HG03025 (cell line): ENCODE measurements around the gene CSNK1G1.
"Not testable (repeated sequence)": the region's sequence is repeated elsewhere in the genome, so short reads cannot be mapped to it uniquely, and the experiment has no call there.

ENCODE experiments used
- ATAC-seq: cut with Tn5 transposase; IDR thresholded peaks from one replicate; pipeline ENCODE4 v1.9.1; 2021; ENCODE audit warnings: mild to moderate bottlenecking, moderate library complexity; ENCODE audit not compliant: unreplicated experiment, low FRiP score

Gene CSNK1G1

DNA sequence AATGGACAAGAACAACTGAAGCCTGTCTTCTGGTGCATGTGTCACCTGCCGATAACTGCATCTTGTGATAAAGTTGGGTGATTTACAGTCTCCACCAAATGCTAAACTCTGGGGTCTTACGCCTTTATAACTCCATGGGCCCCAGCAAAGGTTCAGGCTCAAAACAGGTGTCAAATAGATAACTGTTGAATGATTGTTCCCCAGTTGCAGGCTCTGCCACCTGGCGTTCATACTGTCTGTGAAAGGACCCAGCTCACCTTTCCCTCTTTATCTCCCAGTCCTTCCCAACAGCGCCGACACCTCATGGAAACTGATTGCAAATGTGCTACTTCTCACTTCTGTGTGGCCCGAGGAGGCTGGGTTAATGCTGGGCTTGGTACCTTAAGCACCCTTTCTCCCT, 212.7 kb downstream of the CSNK1G1 start:
- ATAC-seq = no peak

DNA sequence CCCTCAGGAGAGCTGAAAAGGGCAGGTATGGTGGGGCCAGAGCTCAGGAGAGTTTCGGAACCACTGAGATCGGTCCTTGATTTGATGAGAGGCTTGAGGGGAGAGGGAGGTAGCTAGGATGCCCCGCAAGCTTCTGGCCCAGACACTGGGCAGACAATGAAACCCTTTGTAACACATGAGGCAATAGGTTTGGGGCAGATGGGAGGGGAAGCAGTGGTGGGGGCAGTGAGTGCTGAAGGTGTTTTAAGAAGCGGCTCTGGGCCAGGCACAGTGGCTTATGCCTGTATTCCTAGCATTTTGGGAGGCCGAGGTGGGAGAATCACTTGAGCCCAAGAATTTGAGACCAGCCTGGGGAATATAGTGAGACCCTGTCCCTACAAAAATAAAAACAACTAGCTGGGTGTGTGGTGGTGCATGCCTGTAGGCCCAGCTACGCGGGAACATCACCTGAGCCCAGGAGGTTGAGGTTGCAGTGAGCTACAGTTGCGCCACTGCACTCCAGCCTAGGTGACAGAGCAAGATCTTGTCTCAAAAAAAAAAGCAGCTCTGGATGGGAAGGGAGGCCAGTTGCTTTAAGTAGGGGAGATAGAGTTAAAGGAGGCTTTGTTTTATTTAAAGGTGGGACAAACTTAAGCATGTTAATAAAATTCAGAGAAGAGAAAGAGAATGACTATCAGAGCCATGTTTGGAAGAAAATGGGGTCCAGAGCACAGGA, 214.0 kb downstream of the CSNK1G1 start:
- no peak for ATAC-seq

DNA sequence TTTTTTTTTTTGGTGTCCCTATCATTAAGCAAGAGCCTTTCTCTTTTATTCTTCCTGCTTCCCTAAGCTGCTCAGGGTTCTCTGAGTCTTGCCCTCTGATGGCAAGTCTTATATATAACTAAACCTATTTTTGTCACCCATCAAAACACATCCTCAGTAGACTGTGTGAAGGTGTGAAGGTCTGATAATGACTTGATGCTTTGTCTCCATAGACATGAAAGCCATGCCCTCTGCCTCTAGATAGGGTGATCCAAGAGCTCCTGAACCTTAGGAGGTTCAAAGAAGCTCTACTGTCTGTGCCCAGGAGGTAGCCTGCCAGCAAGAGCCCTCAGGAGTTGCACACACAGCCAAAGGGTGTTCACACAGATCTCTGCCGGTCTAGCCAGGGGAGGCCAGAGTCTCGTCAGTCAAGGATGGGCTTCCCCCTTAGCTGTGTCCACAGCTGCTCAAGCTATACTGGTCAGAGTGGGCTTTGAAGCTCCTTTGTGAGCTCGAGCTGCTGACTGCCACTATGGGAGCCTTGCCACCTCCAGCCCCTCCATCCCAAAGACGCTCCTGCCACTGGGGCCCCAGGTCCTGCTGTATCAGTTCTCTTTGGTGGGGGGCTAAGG, 217.5 kb downstream of the CSNK1G1 start:
- no peak for ATAC-seq

DNA sequence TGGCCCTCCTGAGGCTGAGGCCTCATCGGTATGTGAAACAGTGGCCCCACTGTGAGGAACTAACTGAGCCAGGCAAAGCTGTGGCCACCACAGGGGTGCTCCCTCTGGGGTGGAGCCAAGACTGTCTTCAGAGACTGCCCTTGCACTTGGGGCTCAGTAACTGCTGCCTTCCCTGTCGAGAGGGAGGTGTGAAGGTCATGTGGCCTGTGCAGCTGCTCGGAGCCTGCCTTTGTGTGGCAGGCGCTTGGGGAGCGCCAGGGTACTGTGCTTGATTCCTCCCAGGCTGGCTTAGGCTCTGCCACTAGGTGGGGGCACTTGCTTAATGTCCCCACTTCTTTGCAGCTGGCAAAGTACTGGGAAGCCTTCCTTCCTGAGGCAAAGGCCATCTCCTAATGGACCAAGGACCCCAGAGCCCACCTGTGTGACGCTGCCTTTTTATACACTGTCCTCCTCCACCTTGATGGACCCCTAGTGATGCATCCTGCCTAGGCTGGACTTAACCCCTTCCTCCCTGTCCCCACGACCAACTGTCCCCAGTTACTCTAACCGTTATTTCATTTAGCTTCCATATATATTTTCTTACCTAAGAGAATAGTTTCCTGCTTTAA, 218.6 kb downstream of the CSNK1G1 start:
- no peak for ATAC-seq

DNA sequence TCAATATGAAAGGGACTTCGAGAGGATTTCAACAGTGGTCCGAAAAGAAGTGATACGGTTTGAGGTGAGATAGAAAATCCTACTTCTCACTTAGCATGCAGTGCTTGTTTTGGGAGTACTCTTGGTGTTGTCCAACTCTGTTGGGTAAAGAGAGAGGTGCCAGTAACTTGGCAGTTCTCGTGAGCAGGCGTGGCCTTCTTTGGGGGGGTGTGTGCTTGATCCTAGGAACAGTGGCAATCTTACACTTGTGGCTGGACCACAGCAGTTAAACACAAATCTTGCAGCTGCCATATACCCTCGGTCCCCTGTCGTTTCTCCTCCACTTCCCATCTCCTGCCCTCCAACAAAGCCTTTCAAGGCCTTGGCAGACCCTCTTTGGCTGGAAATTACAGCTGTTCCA, 219.6 kb downstream of the CSNK1G1 start:
- no peak for ATAC-seq

DNA sequence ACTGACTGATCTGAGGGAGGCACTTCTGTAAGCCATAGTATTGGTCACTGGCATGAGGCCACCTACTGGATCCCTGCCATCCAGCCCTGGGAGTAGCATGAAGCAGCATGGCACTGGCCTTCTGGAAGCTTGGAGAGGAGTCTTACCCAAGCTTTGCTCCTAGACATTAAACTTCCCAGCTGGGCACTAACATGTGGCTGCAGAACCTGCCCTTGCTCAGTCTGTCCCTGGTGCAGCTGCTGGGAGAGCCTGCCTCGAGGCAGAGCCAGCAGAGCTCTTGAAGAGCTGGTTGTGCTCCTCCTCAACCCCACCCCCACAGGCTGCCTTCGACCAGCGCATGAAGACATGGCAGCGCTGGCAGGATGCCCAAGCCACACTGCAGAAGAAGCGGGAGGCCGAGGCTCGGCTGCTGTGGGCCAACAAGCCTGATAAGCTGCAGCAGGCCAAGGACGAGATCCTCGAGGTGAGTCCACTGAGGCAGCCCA, 221.6 kb downstream of the CSNK1G1 start:
- no peak for ATAC-seq

DNA sequence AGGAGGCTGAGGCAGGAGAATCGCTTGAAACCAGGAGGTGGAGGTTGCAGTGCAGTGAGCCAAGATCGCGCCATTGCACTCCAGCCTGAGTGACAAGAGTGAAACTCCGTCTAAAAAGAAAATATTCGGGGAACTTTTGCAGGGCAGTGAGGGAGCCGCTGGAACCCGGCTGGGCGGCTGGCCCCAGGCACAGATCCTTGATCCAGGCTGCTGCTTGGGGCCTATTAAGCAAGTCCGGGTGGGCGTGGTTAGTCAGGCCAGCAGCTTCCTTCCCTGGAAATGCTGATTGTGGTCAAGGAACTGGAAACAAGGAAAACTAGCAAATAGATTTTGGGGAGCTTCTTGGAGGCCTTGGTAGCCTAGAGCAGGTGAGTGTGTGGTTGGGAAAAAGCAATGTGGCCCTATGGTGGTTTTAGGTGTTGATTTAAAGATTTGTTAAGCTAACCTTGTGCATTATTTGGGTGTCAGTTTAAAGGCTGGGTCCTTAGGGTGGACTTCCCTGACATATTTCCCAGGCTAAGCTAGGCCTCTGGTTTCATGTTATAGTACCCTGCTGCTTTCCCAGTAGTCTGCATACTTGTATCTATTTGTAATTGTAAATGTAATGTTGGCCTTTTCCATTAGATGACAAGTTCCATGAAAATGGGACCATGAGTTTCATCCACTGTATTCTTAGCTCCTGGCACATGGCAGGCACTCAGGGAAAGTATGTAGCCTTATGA, 222.2 kb downstream of the CSNK1G1 start:
- ATAC-seq = no peak

DNA sequence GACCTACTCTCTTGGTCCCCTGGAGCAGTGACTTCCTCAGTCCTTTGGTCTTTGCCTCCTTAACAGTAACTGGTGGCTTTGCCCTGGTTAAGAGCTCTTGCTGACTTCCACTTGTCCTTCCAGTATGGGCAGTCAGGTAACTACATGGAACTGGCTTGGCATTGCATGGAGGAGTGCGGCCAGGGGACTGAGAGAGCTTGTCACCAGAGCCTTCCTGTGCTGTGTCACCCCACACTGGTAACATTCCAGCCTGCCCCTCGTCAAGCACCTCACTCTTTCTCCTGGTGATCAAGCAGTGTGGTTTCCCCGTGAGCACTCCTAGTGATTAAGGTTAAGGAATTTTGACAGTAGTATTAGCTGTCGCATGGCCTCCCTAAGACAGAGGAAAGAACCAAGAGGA, 223.8 kb downstream of the CSNK1G1 start:
- ATAC-seq = no peak

DNA sequence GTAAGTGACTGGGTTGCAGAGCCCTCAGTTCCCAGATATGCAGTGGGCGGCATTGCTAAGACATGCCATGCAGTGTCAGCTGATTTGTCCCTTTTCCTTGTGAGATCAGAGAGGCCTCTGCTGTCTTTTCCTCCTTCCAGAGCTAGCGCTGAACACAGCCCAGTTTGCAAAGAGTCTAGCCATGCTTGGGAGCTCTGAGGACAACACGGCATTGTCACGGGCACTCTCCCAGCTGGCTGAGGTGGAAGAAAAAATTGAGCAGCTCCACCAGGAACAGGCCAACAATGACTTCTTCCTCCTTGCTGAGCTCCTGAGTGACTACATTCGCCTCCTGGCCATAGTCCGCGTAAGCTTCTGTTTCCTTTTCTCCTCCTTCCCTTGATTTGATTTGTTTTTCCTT, 224.4 kb downstream of the CSNK1G1 start:
- ATAC-seq = no peak

DNA sequence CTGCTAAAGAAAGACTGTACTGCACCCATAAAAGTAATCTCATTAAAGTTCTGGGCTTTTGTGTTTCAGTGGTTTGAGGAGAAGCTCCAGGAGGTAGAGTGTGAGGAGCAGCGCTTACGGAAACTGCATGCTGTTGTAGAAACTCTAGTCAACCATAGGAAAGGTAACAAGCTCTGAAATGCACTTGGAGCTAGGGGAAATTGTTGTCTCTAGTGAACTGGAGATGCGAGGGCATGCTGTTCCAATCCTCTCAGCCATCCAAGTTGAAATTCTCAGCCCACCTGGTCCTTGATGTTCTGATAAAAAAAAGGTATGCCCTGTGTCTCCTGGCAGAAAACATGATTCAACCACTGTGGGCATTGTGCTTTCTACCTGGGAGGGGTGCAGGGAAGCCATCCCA, 225.8 kb downstream of the CSNK1G1 start:
- no peak for ATAC-seq

DNA sequence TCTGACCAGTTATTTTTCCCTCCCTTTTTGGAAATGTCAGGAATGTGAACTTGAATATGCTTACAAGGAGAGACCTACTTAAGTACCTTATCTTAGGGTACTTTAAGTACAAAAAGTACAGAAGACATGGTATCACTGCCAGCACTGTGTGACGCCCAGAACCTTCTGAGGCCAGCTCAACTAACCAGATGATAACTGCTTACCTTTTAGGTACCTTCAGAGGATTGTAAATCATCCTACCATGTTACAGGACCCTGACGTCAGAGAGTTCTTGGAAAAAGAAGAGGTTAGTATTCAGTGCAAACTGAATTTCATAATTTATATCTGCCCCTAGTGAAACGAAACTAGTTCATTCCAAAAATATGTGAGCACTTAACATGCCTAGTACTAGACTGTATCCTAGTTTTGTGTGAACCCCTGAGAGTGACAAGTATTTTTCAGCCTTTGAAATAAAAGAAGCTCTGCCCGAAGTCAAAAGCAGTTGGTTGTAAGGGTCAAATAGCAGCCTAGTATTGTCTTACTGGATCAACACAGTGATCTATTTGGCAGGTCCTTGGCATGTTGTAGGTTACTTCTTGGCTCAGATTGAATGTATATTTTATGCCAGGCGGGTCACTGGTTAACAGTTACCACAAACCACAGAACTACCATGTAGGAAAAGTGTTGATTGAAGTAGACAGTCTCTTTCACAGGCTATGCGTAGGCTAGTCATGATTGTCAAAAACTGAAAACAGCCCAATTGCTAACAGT, 228.3 kb downstream of the CSNK1G1 start:
- ATAC-seq = no peak

DNA sequence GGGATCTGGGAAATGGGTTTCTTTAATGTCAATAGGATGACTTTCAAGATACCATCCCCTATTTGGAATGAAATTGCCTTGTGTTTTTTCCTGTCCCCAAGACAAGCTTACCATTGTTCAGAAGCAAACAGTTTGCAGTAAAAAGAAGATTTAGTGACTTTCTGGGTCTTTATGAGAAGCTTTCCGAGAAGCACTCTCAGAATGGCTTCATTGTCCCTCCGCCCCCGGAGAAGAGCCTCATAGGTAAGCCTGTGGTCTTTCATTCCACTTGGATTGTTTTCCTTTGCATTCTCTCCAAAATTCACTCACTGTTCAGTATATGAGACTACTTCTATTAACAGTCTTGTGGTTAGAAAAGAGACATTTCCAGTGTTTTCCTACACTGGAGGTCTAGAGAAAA, 230.0 kb downstream of the CSNK1G1 start:
- no peak for ATAC-seq

DNA sequence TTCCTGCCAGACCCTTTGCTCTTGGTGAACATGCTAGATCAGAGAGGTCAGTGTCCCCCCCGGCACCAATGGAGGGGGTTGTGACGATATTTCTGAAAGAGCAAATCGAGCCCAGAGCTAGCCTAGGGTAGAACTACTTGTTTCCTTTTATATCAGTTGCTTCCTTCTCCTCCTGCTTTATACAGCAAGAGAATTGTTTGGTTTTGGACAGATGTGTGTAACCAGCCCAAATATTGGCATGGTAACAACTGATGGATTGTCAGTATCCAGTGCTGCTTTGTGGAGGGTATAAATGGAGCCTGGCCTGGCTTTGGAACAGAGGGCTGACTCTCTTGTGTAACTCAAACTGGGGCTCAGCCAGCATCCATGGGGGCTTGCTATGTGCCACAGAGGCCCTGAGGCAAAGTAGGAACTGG, 233.0 kb downstream of the CSNK1G1 start:
- ATAC-seq = no peak

DNA sequence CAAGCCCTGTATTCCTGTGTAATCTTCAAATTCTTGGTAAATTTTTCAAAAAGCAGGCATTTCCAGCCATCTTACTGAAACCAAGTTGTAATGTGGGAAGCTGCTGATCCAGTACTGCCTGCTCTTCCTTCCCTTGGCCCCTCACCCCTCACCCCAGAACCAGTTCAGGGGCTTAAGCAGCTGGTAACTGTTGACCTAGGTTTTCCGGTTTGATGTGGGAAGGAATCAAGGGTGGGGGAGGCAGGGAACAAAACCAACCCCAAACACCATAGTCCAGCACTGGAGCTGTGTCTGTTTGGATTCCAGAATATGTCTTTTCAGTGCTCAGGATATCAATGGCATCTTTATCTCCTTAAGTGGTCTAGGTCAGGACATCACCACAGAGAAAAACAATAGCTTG, 233.5 kb downstream of the CSNK1G1 start:
- ATAC-seq = no peak

DNA sequence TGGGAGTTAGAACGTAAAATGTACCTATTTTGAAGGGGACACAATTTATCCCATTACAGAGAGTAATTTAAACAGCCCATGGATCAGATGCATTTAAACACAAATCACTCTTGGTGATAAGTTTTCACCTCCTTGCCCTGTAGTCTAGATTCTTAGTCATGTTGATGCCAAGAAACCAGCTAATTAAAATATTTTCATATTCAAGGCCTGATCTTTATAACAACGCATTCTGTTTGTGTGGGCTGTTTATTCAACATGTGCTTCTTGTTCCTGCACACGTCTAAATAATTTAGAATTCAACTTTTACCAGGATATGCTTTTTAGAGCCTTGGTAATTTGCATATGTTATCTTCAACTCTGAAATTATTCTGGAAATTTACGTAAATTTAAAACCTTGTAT, 234.4 kb downstream of the CSNK1G1 start:
- no peak for ATAC-seq

DNA sequence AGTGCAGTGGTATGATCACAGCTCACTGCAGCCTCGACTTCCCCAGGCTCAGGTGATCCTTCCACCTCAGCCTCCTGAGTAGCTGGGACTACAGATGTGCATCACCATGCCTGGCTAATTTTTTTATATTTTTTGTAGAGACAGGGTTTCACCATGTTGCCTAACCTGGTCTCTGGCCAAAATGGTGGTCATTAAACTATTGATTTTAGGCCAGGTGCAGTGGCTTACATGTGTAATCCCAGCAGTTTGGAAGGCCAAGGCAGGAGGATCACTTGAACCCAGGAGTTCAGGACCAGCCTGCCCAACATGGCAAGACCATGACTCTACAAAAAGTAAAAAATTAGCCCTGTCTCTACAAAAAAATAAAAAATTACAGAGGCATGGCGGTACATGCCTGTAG, 235.7 kb downstream of the CSNK1G1 start:
- ATAC-seq = not testable (repeated sequence)

DNA sequence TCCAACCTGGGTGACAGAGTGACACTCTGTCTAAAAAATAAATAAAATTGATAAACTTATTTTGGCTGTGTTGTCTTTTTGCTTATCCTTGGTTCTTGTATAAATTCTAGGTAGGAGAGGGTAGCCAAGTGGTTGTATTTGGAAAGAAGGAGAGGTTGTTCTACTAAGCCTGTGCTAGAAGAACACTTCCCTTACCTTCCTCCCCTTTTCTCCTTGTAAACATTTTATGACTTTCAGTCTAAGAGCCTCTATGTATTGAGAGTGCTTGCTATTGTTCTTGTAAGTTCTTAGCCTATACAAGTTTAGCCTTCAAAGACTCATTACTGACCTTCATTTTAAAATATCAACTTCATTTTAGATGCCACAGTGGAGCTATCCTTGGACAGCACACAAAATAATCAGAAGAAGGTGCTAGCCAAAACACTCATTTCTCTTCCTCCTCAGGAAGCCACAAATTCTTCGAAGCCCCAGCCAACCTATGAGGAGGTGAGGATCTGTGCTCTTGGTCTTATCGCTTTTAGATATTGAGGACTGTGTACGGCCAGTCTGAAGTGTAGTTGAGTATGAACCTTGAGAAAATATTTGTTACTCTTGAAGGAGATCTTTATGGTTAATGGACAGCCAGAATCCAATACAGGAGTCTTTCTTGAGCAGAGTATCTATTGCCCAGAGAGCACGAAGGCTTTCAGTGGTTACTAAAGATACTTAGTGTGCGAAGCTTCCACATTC, 238.1 kb downstream of the CSNK1G1 start:
- no peak for ATAC-seq
